GM18519 (cell line): Measurements from ENCODE around the gene CXCL11.
"Not testable (repeated sequence)": the region's sequence is repeated elsewhere in the genome, so short reads cannot be mapped to it uniquely, and the experiment has no call there.

Source experiments
- ATAC-seq: cut with Tn5 transposase; IDR thresholded peaks from one replicate; pipeline ENCODE4 v1.9.1; 2021; ENCODE audit warnings: mild to moderate bottlenecking, moderate library complexity; ENCODE audit not compliant: unreplicated experiment, low FRiP score

CXCL11 gene

DNA sequence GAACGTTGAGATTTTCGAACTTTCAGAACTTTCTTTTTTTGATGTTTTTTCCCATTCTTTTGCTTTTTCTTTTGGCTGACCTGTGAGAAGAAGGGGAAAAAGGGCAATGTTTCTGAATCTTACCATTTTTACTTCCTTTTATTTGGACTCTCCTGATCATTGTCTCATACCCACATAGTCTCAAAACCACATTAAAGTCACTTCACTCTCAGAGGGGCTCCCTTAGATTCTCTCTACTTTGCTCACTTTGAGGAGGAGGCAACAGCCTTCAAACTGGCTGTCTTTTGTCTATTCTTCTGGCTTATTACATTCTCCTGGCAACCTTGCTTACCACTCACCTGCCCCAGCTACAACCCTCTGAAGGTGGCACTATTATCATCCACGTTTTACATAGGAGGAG lies 32.2 kb downstream of the CXCL11 start:
- ATAC-seq, result no peak

- no peak for ATAC-seq
These were observed 32.8 kb downstream of the CXCL11 start for GRCh38 chr4:76003035-76003434.

GRCh38 chr4:76002176-76002575 lies 33.7 kb downstream of the CXCL11 start:
- ATAC-seq, result no peak

- no peak for ATAC-seq
These were observed 34.2 kb downstream of the CXCL11 start for GRCh38 chr4:76001700-76002099.

DNA sequence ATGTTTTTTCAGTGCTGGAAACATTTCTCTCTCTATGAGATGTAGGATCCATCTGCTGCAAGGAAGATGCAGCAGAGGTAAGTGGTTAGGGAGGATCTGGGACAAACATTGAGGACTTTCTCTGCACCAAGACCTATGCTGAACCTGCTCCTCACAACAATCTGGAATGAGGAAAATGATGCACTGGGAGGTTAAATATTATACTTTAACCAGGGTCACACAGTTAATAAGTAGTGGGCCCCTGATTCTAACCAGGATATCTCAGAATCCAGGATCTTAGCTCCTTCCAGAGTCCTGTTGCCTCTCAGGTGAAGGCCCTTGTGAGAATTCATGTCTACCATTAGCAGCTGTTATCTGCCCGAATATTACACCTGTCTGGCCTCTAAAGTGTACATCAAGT lies 35.6 kb downstream of the CXCL11 start:
- ATAC-seq, result no peak

DNA sequence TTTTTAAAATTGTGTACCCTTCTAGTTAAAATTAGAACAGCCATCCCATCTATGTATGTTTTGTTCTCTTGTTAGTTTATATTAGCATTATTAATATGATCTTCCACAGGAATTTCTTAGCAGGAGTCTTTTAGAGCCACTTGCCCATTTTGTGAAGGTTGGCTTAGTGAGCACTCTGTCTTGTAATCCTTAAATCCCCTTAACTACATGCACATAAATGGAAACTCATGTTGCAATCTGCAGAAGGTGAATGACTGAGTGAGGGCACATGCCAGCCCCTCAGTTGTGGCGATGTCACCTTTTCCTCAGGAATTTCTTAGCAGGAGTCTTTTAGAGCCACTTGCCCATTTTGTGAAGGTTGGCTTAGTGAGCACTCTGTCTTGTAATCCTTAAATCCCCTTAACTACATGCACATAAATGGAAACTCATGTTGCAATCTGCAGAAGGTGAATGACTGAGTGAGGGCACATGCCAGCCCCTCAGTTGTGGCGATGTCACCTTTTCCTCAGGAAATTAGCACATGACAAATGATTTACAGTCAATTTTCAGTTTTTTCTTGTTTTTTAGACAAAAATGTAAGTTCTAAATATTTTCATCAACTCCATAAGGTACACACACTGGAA lies 37.2 kb downstream of the CXCL11 start:
- not testable (repeated sequence) for ATAC-seq

GRCh38 chr4:75997946-75998345 lies 37.9 kb downstream of the CXCL11 start:
- no peak for ATAC-seq

- no peak for ATAC-seq
These were observed 38.8 kb downstream of the CXCL11 start for GRCh38 chr4:75997081-75997480.

DNA sequence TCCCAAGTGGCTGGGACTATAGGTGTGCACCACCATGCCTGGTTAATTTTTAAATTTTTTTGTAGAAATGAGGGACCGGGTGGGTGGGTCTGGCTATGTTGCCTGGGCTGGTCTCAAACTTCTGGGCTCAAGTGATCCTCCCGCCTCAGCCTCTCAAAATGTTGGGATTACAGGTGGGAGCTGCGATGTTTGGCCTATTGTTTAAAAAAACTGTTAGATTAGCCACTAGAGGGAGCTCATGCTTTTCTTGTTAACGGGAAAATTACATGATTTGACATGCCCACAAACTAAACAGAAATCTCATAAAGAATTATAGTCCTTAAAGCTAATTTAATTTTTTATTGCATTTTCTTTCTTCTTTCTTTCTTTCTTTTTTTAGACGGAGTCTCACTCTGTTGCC lies 40.1 kb downstream of the CXCL11 start:
- no peak for ATAC-seq

DNA sequence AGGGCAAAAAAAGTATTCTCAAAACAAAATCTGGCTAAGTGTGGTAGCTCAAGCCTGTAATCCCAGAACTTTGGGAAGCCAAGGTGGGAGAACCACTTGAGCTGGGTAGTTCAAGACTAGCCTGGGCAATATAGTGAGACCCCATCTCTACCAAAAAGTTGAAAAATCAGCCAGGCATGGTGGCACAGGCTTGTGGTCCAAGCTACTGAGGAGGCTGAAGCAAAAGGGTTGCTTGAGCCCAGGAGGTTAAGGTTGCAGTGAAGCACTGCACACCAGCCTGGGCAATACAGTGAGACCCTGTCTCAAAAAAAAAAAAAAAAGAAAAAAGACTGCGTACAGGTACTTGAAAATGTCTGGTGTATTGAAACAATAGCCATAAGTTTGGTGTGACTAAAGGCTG lies 43.4 kb downstream of the CXCL11 start:
- no peak for ATAC-seq

- no peak for ATAC-seq
These were observed 45.9 kb downstream of the CXCL11 start for GRCh38 chr4:75989846-75990528.

DNA sequence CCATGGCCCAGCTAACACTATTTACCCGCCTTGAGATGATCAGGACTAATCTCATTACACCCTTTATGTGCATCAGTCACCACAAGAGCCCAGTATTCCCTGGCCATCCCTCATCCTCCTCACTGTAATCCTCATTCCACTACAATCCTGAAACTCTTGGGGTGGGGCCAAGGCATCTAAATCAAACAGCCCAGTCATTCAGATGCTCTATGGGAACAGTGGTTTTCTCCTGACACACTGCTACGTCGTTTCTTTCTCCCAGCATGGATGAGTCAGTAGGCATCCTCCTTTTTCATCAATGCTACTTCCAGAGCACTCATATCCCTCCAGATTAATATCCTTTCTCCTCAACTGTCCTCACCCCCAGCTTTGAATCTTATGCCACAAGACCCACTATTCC lies 50.8 kb downstream of the CXCL11 start:
- no peak for ATAC-seq
